Umbilical cord (tissue), 2 donors: ENCODE results near the gene PI4K2A. TPM values are rescaled to one million over a fixed set of nuclear protein-coding genes. Genes with fewer than 3 reads are reported as not detected.
"Not testable (repeated sequence)": the region's sequence is repeated elsewhere in the genome, so short reads cannot be mapped to it uniquely, and the experiment has no call there.

Experiments
- DNase-seq: peaks from one replicate; pipeline ENCODE4 v3.0.0-alpha.2; 2015; ENCODE audit warnings: low spot score
- total RNA-seq: library from RNA; depleted of rRNA; stranded (reverse); fragments of >200 nt; gene quantifications from one replicate; pipeline ENCODE4 v1.2.3, GENCODE V29; 2014; ENCODE audit warnings: low replicate concordance; ENCODE audit not compliant: insufficient read depth

Gene PI4K2A
- total RNA-seq, 1 donor from 2014 or later, result 11.6 TPM

DNA sequence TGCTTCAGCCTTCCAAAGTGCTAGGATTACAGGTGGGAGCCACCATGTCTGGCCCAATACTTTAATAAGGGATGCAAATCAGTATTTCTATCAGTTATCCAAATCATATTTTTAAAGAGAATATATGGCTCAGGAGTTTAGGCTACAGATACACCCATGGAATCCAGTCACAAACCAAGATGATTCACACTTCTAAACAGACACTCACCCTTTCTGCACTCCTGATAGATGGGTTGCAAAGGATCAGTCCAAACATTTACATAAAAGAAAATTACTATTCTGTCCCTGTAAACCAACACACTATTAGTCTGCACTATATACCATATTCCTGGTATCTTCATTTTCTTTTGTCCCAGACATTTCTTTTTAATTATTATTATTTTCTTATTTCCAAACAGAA lies 9.4 kb upstream of the PI4K2A start:
- no peak for DNase-seq

DNA sequence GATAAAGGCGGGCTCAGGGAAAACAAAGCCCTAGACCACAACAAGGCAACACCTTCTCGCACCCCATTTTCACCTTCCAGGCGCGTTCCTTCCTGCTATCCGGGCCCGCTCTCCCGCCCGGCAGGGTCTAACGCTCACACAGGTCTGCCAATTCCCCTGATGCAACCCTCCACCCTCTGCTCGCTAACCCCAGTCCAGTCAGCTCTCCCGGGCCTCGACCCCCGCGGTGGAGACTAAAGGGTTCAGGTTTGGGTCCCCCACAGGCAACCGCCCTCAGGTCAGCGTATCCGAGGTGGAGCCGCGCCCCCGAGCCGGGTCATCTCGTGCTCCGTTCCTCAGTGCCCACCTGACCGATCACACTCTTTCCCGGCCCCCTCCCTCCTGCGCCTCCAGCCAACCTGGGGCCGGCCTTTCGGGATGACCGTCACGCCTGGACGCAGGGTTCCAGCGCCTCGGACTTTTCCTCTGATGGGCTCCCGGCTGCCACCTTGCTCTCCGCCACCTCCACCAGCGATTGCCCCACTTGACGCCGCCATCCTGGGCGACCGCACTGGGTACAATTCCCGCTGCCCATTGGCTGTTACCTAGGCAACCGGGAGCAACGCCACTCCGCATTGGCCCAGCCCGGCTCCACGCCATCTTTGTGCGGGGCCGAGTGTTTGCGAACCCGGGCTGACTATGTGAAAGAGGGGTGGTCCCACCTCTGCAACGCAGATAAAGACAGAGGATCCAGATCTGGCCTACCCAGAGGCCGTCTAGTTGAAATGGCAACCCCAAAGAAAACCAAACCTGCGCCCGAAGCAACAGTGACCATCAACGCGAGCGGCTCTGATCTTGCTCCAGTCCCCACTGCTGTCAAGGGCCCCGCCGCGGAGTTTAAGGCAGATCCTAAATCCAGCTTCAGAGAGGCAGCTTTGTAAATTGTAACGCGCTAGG lies 7.3 kb upstream of the PI4K2A start, which contains the start of gene MORN4:
Gene MORN4 (minus strand): TSS at position 552 of the 936 bp plus-strand sequence. CDS start 13,847 bp downstream, outside the sequence.
- peak; percentile 95 for DNase-seq

DNA sequence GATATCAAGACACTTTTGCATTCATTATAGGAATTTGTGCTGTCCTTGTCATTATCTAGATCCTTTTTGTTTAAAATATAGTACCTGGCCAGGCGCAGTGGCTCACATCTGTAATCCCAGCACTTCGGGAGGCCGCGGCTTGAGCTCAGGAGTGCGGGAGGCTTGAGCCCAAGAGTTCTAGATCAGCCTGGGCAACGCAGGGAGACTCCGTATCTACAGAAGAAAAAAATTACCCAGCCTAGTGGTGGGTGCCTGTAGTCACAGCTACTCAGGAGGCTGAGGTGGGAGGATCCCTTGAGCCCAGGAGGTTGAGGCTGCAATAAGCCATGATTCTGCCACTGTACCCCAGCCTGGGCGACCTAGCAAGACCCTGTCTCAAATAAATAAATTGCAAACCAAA lies 6.5 kb upstream of the PI4K2A start:
- DNase-seq, result no peak

DNA sequence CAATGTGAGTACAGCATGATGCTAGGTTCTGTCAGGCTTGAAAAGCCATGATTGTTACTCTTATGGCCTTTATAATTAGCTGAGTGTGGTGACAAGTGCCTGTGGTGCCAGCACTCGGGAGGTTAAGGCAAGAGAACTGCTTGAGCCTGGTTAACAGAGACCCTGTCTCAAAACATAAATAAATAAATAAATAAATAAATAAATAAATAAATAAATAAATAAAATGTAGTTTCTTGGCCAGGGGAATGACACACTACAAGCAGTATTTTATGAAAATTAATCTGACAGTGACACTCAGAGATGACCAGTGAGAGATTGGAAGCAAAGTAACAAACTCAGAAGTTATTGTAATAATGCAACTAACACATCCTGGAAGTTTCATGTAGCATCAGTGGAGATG lies 4.9 kb upstream of the PI4K2A start:
- no peak for DNase-seq

DNA sequence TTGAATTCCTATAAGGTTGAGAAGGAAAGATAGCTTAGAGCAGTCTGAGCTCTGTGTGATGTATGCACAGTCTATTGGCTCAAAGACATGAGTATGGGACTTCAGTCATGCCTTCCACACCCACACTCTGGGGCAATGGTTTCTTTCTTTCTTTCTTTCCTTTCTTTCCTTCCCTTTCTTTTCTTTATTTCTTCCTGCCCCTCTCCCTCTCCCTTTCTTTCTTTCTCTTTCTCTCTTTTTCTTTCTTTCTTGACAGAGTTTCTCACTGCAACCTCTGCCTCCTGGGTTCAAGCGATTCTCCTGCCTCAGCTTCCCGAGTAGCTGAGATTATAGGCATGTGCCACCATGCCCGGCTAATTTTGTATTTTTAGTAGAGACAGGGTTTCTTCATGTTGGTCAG lies 1.4 kb upstream of the PI4K2A start:
- not testable (repeated sequence) for DNase-seq

DNA sequence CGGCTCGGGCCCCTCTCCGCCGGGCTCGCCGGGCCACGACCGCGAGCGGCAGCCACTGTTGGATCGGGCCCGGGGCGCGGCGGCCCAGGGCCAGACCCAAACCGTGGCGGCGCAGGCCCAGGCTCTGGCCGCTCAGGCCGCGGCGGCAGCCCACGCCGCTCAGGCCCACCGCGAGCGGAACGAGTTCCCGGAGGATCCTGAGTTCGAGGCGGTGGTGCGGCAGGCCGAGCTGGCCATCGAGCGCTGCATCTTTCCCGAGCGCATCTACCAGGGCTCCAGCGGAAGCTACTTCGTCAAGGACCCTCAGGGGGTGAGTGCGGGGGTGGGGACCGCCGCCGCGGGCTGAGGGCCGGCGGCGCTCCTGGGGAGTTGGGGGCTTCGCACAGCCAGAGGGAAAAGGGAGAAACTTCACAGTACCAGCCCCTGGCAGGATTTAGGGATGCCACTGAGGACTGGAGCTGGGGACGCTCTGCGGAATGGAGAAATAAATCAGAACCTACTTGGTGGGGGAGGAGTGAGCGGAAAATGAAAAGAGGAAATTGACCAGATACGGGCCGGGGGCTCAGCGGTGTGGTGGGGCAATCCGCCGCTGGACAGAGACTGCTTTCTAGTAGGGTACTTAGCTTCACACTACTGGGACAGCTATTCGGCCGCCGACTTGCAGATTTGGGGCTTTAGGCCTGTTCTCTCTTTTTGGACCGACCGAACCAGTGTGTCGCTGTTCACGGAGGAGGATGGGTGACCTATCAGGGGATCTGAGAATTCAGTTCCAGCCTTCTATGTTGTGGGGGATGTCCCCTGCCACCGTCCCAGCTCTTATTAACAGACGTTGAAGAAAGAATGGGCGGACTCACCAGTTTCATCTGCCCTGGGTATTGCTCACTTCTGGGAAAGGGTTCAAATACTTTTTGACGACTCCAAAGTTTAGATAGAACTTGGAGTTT lies 669 bp downstream of the PI4K2A start:
- peak; percentile 43 for DNase-seq

DNA sequence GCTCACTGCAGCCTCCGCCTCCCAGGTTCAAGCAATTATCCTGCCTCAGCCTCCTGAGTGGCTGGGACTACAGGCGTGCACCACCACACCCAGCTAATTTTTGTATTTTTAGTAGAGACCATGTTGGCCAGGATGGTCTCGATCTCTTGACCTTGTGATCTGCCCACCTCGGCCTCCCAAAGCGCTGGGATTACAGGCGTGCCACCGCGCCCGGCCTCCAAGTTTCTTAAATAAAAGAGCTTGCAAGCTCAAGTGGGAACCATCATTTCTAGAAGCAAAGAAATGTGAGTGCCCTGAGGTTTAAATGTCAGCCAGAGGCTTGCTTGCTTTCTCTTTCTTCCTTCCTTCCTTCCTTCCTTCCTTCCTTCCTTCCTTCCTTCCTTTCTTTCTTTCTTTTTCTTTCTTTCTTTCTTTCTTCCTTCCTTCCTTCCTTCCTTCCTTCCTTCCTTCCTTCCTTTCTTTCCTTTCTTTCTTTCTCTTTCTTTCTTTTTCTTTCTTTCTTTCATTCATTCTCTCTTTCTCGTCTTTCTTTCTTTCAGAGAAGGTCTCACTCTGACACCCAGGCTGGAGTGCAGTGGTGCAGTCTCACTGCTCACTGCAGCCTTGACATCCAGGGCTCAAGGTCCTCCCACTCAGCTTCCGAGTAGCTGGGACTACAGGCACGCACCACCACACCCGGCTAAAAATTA lies 2.1 kb downstream of the PI4K2A start:
- not testable (repeated sequence) for DNase-seq

DNA sequence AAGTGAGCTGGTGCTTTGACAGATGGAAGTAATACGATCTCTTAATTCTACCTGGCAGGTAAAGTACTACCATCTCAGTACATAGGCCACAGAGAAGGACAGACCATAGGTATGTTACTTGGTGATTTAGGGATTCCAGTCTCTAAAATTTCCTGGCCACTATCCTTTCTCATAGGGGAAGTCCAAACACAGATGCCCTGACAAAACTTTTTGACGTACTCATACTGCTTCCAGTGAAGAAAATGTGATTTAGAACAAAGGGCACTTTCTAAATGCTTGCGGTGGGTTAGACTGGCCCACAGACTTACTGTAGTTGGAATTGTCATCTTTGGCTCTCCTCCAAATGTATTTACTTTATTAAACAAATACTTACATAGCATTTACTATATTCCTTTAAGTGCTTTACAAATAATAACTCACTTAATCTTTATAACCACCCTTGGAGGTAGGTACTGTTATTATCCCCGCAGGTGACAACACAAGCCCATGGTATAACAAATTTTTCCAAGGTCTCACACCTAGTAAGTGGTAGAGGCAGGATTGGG lies 3.0 kb downstream of the PI4K2A start:
- DNase-seq, result no peak

DNA sequence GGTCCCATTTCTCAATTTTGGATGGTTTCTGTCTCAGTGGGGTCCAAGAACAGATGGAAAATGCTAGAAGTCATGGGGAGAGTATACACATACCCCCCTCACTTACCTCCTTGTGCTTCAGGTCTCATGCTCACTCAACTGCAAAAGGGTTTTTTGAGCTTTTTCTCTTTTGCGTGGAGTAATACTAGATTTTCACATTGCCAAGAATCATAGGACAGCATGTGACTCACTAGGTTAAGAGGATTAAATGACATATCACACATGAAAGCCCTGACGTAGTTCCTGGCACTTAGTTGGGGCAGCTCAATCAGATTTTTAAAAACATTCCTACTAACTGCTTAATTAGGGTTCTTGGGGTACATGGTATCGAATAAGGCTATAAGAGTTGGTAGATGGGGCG lies 4.5 kb downstream of the PI4K2A start:
- DNase-seq, result no peak

DNA sequence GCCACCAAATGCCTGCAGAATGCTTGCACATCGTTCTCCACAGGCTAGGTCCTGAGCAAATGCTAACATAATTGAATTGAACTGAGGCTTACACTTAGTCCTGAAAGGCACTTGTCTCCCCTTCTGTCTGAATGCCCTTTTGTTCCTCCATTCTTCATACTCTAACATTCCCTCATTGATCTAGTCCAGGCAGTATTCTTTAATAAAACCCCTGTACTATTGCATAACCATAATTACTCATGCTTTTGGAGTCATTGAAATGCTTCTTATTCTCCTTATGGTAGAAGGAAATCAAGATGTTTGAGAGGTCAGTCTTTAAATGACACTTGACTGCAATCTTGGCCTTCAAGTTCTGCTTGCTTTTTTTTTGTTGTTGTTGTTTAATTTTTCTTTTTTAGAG lies 7.1 kb downstream of the PI4K2A start:
- no peak for DNase-seq

DNA sequence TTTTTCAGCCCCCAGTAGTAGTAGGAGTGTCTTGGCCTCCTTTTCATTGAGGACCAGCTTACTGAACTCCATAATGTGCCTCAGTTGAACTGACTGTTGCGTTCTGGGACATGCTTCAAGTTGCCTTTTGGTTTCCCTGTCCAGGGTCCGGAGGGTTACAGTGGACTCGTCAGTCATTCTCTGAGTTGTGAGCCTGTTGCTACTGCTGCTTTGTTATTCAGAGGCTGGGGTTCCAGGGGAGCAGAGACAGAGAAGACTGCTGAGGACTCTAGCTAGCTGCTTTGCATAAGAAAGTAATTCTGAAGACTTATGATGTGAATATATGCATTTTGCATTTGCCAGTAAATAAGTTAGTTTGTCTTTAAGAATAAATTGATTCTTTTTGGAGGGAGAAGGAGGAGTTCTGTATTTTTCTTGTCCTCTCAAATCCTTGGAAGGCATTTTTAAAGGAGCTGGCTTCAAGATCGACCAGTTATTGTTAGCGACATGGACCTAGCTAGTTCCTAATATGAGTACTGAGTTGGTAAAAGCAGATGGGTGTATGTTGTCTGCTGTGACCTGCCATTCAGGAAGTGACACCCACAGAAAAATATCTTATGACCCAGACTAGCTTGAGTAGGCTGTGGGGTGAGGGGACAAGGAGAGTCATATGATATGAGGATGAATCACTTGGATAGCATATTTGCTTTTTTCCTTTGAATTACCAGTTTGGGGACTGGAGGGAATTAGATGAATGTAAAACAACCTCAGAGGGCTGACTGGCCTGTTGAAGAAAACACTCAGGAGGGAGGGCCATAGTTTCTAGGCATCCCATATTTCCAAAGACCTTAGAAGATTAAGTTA lies 8.3 kb downstream of the PI4K2A start:
- peak; percentile 71 for DNase-seq

DNA sequence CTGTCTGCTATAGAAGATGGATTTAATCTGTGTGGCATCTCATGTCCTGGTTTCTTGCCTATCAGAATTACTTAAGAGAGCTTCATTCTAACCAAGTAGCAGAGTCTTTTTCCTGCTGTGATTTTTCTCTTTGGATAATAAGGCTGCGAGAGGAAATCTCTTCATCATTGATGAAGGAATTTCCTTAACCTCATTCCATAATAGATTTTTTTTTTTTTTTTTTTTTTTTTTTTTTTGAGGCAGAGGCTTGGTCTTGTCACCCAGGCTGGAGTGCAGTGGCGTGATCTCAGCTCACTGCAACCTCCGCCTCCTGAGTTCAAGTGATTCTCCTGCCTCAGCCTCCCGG lies 8.9 kb downstream of the PI4K2A start:
- DNase-seq, result not testable (repeated sequence)

DNA sequence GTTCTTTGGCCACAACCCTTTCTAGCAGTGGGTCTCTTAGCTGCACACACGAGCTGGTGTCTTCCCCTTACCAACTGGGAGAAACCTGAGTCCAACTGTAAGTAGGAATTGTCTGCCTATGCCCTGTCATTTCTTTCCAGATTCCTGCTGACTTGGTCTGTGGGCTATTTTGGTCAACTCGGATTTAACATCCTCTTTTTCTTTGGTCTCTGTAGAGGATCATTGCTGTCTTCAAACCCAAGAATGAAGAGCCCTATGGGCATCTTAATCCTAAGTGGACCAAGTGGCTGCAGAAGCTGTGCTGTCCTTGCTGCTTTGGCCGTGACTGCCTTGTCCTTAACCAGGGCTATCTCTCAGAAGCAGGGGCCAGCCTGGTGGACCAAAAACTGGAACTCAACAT lies 10.3 kb downstream of the PI4K2A start:
- no peak for DNase-seq

DNA sequence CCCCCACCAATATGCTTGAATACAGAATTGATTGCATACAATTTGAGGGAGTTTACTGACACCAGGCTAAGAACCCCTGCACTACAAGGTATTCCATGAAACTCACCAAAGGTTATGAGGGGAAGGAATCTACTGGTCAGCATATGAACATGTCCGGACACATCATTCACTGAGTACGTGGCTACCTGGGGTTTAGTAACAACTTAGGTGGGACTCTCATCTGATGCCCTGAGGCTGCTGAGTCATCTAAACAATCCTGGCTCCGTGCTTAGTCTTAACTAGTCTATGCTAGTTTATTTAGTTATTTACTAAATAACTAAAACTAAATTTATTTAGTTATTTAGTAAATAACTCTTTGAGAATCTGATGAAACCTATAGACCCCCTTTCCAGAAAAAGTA lies 11.3 kb downstream of the PI4K2A start:
- DNase-seq, result no peak

DNA sequence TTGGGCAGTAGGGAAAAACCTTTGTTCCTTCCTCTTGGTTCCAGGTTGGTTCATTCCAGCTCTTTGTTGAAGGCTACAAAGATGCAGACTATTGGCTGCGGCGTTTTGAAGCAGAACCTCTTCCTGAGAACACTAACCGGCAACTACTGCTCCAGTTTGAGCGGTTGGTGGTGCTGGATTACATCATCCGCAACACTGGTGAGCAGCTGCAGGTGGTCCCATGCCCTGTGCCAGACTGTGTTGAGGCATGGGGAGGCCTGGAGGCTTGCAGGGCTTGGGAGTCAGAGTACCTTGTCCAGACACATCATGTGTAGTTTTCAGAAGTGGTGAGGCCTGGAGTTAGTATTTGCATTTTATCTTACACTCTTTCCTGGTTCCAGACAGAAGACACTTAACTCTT lies 16.3 kb downstream of the PI4K2A start:
- DNase-seq, result no peak

DNA sequence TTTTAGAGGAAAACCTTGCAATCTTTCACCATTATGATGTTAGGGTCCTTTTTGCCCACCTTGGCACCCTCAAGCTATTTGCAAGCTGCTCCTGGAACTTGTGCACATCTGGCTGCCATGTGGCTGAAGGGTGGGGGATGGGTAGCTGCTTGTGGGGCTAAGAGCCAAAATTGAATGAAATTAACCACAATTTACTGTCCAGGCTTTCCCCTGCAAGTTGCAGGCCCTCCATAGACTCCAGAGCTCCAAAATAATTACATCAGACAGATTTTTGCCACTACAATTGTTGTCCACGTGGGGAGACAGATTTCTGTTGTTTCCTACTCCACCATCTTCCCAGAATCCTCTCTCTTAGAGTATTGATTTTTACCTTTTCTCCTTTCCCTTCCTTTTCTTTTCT lies 19.1 kb downstream of the PI4K2A start:
- peak; percentile 33 for DNase-seq

DNA sequence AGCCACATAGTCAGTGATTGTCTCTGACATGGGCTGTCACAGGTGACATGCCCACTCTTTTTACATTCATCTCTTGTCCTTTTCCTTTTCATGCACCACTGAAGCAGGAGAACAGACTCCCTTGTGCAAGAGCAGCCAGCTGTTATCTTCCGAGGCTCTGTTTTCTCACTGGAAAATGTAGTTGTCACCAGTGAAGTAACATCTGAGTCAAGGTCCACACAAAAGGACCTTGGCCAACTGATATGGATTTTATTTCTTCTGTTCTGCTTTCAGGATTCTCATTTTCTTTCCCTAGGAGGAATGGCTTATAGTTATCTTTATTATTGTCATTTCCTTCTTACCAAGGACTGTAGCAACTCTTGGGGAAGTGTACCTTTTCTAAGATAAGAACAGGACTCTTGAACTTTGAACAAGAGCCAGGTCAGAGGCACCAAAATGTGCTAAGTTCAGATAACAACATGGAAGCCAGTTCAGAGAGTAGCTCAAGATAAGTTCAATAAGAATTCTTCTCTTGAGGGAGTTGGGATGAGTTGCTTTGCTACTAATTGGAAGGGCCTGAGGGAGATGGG lies 23.9 kb downstream of the PI4K2A start:
- no peak for DNase-seq

DNA sequence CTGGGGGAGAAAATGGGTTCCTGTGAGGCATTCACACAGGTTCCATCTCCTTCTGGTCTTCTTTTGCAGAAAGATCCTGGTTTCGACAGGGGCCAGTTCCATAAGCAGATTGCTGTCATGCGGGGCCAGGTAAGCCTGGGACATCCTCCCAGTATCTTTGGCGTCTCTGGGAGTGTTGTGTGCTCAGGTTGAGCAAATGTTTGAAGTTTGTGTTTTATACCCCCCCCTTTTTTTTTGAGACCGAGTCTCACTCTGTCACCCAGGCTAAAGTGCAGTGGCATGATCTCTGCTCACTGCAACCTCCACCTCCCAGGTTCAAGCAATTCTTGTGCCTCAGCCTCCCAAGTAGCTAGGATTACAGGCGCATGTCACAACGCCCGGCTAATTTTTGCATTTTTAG lies 26.5 kb downstream of the PI4K2A start:
- no peak for DNase-seq

DNA sequence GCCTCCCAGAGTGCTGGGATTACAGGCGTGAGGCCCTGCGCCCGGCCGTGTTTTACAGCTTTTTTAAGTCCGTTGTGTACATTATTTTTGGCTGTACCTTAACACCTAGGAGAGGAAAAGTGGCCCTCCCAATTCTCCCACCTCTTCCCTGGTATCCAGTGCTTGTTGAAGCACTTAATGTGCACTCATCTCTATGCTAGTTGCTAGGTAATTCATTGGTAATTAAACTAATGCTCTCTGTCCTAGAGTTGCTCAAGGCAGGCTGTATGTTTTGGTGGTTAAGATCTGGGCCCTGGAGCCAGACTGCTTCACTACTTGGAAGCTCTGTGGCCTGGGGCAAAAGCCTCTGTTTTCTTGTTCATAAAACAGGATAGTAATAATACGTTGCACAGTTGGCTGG lies 27.0 kb downstream of the PI4K2A start:
- no peak for DNase-seq

DNA sequence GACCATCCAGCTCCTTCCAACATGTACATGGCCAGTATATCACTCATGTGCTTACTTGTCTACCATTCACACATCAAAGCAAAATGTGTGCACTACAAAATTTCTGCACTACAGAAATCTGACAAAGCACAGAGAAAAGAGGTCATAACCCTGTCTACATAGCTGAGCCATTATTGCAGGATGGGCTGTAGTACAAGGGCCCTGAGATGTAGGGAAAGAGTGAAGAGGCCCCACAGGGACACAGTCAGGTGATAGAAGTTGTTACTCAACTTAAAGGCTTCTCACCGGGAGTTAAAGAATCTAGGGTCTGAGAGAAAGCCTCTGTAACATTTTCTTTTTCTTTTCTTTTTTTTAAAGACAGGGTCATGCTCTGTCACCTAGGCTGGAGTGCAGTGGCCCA lies 29.1 kb downstream of the PI4K2A start:
- DNase-seq, result no peak
